ENCODE results near the gene CHRNE. TPM values are rescaled to one million over a fixed set of nuclear protein-coding genes. Genes with fewer than 3 reads are reported as not detected.

CHRNE gene
- polyA plus RNA-seq (ENCODE audit: insufficient read length) = 3.3 TPM

DNA sequence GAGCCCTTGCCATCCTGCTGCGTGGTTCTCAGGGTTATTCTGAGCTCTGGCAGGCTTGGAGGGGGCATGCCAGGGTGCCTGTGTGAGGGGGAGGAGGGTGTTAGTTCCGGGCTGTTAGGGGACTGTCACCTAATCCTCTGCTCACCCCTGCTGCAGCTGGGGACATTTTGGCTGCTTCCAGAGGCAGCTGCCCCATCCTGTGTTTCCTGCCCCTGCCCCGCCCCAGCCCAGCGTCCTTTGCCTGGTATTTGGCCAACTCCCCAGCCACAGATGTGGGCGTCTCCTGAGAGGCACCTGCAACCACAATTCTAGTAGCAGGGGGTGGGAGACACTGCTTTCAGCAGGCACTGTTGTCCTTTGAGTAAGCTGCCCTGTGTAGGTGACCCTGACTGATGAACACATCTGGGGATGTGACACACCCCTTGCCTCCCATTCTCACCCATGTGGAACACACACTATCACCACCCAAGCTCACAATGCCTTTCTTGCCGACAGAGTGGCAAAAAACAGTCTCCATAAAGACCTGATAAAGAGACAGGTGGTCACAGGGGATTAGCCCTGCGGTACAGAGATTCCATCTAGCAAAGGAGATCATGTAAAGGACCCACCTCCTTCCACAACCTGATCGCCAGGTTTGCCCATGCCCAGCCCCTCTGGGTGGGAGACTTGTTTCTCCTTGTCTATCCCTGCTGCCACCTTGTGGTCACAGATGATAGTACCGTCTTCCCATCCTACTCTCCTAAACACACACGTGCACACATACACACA, at the start of gene CHRNE:
Gene CHRNE (minus strand): TSS at position 48 of the 768 bp plus-strand sequence. CDS start 35 bp downstream, at position 13.
- DNase-seq = peak; percentile 80

DNA sequence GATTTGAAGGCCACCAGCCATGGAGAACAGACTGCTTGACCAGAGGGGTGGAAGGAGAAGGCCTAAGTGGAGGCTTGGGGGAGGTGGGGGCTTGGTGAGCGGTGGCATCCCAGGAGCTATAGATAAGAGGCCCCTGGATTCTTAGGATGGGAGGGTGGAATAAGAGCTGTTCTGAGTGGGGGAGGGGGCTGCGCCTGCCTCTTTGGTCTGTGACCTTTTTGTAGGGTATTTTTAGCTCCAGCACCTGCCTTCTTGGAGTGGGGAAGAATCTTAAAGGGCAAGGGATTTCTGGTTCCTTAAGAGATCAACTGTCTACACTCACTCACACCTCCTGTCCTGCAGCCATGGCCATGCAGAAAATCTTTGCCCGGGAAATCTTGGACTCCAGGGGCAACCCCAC, 48.6 kb upstream of the CHRNE start:
- DNase-seq = no peak

DNA sequence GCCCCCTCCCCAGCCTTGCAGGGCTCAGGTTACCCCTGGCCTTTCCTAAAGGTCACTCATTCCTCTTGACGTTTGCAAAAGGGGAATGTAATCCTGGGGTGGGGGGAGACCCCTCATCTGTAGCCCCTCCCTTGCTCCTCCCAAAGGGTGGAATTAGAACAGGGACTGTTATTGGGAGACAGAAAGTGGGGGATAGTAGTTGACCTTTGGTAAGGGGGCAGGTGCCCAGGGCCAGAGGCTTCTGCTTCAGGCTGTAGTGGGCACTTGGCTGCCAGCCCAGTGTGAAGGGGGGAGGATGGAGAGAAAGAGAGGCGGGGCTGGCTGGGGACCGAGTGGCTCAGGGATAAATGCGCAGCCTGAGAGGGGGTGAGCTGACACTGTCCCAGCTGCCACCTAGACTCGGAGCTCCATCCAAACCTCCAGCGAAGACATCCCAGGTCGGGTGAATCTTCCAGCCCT, 47.9 kb upstream of the CHRNE start, which contains the start of gene ENO3:
Gene ENO3 (plus strand): TSS at position 374 of the 459 bp plus-strand sequence. CDS start 711 bp downstream, outside the sequence.
- DNase-seq = no peak

DNA sequence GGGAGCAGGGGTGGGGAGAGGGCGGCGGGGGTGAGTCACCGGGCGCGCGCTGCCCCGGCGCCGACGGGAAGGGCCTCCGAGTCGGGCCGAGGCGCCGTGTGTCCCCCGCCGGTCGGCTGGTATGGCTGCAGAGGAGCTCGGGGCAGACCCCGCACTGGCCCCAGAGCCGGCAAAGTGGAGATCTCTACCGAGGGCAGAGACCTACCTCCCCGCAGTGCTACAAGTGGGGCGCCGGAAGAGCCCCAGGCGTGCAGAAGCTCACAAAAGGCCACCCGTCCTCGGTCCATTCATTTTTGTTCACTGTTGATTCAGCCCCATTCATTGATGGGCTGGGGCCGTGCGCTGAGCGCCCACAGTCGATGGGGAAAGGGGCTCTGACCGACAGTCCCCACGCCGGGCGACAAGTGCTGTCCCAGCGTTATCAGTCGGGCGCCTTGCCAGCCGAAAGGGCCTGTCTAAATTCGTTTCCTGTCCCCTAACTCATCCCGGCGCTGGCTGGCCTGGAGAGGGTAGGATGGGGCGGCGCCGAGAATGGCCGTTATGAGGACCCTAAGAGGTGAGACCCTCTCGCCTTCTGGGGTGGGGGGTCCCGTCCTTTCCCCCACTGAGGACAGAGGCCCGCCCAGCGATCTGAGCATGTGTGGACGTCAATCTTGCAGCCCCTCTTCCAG, 47.3 kb upstream of the CHRNE start:
- no peak for DNase-seq

DNA sequence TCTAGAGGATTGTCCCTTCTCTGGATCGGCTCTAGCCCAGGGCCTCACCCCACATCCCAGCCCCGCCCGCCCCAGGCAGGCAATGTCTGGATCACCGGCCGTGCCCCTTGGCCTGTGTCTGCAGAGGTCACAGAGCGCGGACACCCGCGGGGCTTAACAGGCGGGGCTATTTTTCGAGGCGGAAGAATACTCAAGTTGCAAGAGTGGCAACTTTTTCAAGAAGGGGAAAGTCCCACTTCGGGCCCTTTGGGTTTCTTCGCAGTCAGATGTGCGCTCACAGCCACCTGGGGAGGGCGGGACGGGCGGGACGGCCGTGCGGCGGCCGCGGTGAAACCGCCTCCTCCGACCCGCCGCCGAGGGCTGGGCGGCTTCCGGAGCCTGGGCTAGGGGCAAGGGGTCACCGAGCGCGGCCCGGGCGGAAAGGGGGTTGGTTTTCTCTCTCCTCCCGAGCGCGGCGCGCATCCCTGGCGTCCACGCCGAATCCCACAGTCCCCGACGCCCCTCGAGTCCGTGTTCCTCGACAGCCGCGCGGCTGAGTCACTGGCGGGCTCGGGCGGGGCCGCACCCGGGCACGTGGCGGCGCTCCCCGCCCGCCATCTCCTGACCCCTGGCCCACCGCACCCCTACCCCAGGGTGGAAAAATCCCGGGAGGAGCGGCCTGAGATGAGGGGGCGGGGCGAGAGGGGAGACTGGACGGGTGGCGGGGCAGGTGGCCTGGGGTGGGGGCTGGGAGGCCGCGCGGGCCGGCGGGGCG, 46.6 kb upstream of the CHRNE start:
- peak; percentile 64 for DNase-seq

DNA sequence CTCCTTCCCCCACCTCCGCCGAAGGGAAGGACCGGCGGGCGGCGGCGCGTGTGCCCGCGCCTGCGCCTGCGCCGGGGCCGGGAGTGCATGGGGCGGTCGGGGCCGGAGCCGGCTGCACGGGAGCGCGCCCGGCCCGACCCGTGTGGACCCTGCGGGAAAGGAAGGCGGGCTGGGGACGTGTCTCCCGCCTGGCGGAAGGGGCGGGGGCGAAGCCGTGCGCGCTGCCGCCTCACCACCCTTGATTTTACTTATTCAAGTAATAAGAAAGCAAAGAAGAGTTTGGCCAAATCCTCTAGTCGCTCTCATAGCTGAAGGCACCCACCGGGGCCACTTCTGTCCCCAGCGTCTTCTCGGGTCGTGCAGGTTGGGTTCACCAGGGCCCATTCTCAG, 46.0 kb upstream of the CHRNE start:
- DNase-seq = peak; percentile 93

DNA sequence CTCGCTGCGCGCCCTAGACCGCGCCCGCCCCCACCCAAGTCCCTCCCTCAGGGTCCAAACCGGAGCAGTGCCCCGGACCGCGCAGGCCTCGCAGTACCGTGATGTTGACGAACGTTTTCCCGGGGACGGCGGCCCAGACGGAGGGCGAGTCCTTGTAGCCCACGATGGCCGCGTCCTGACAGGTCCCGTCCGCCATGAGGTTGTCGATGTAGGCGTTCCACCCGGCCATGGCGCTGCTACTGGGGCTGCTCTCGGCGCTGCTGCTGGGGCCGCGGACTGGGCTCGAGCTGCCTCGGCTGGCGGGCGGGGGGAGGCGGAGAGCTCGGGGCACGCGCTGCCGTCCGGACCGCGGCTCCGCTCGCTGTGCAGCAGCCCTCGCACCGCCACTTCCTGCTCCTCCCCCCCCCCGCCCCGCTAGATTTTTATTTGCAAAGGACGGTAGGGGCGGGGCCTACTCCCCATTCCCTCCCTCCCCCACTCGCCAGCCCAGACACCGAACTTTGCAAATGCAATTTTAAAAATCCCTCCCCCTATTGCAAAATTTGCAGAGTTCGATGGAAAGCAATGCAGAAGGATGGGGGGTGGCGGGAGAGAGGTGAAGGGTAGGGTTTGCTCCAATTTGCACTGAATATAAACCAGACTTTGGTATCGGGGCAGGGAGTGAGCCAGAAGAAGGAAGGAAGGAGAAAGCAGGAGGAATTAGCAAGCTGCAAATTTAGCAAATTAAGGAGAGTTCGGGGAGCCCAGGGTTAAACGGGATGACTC, 45.5 kb upstream of the CHRNE start, which contains the start of gene PFN1:
Gene PFN1 (minus strand): TSS at position 365 of the 765 bp plus-strand sequence. CDS start 136 bp downstream, at position 229.
- DNase-seq = peak; percentile 93

DNA sequence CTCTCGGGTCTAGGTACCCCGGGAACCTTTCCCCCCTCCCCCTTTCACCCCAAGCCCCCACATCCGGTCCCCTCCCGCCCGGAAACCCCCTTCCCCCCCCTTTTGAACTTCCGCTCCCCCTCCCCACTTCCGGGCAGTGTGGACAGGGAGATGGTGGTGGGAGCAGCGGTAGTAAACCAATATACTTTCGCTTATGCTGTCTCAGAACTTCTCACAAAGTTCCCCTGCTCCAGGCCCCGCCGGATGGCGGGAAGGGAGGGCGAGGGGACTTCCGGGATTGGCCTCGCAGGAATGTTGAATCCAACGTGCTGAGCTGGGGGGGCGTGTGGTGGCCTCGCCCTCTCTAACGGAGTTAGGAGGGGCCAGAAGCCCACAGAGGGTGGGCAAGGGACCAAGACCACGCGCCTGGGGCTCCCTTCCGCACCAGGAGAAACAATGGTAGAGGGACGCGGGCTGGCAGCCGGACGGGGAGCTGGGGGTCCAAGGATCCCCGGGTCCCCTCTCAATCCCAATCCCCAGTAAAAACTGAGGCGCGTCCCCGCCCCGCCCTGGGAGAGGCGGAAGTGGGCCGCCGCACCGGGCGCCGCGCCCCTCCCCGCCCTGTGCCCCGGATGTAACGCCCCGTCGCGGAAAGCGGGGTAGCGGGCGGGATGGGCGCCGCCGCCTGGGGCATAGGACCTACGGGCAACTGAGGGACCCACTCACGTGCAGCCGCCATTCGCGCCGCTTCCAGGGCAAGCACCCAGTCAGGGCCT, 44.7 kb upstream of the CHRNE start:
- DNase-seq = peak; percentile 66

DNA sequence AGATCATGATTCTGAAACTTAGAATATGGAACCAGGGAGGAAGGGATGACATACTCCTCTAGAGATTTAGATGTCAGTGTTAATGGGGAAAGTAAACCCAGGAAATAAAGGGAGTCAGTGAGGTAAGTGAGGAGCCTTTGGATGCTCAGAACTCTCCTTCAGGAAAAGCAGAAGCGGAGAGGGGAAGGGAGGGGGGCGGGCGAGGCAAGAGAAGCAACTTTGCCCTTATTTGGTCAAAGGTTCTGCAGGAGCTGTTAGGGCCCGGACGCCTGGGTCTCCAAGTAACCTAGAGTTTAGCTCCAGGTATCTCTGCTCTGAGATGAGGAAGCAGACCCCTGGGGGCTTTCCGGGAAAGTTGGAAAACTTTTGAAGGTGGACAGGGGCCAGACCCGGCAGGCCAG, 44.1 kb upstream of the CHRNE start:
- no peak for DNase-seq

DNA sequence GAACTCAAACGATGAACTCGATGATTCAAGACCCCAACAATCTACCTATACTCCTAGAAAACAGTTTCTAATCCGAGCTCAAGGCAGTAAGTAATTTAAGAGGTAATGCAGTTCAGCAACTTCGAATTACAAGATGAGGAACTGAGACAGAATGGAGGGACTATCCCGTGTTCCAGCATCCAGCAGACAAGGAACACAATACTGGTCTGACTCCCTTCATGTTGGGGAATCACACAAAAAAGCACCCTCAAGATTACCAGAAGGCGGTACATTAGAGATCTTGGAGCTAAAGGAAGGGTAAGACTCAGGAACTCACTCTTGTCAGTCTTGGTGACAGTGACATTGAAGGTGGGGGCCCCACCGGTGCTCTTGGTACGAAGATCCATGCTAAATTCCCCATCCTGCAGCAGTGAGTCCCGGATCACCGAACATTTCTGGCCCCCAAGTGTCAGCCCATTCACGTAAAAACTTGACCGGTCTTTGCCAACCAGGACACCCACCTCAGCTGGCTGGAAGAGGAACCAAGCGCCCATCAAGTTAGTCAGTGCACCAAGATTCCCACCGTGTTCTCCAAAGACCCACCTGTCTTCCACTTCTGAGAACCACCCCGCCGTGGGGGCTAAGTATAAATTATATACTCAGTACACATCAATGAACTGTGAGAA, 43.5 kb upstream of the CHRNE start:
- DNase-seq = no peak

DNA sequence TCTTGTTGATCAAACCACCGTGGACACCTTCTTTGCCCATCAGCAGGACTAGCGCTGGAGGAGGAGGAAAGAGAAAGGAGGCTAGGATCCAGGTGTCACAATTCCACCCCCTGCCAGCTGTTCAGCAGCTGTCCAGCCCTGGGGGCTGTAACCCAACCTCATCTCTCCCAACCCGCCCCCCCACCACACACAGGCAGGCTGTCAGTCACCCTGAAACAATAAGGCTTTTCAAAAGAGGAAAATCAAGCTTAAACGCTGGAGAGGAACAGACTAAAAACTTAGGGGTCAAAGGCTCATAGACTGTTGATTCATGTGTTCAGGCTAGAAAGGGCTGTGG, 43.0 kb upstream of the CHRNE start:
- DNase-seq = no peak

DNA sequence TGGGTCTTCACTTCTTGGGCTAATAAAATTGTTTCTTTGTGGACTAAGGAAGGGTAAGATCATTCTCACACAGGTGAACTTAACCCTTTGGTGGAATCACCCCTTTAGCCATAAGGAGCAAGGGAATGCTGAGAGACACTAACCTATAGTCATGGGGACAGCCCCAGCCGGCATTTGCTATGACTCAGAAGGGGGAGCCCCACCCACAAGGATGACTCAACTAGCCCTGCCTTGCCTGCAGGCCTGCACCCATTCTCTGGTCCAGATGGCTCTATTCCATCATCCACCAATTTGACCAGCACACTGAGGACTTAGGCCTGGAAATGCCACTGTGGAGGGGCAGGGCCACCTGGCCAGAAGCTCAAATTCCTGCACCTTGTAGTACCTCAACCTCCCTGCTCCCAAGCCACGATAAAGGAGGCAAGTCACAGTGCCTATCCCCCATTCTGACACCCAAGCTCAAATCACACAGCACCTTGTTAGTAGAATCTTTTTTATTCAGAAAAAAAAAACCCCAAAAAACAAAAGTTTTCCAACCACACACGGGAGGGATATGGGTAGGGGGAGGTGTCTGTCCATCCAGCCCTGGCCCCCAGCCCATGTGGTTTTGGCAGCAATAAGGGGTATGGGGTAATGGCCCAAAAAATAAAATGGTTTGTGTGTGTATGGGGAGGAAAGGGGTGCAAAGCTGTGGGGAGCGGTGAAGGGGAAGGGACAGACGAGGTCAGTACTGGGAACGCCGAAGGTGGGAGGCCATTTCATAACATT, 42.5 kb upstream of the CHRNE start:
- no peak for DNase-seq

DNA sequence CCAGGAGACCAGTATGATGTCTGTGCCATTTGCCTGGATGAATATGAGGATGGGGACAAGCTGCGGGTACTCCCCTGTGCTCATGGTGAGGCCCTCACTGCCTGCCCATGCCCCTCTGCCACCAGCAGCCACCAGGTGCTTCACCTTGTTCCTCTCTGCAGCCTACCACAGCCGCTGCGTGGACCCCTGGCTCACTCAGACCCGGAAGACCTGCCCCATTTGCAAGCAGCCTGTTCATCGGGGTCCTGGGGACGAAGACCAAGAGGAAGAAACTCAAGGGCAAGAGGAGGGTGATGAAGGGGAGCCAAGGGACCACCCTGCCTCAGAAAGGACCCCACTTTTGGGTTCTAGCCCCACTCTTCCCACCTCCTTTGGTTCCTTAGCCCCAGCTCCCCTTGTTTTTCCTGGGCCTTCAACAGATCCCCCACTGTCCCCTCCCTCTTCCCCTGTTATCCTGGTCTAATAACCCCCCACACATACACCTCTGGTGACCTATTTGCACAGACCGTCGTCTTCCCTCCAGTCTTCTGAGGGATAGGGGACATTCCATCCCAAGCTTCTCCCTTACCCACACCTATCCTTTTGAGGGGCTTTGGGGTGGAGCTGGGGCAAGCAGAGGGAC, 41.8 kb upstream of the CHRNE start:
- DNase-seq = no peak

DNA sequence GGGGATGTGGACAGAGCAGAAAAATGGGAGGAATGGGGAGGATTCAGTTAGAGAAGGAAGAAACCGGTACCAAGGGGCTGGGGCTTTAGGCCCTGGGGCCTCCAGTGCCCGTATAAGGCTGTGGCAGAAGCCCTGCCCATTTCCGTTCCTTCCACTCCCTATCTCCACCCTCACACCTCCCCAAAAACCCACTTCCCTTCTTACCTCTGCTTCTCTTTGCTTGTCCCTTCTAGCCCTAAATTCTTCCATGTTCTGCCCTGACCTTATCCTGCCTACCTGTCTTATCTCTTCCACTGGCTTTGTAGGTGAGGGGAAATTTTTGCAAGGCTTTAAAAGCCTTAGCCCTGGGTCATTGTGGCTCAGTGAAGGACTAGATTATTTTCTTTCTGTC, 41.3 kb upstream of the CHRNE start:
- DNase-seq = no peak

DNA sequence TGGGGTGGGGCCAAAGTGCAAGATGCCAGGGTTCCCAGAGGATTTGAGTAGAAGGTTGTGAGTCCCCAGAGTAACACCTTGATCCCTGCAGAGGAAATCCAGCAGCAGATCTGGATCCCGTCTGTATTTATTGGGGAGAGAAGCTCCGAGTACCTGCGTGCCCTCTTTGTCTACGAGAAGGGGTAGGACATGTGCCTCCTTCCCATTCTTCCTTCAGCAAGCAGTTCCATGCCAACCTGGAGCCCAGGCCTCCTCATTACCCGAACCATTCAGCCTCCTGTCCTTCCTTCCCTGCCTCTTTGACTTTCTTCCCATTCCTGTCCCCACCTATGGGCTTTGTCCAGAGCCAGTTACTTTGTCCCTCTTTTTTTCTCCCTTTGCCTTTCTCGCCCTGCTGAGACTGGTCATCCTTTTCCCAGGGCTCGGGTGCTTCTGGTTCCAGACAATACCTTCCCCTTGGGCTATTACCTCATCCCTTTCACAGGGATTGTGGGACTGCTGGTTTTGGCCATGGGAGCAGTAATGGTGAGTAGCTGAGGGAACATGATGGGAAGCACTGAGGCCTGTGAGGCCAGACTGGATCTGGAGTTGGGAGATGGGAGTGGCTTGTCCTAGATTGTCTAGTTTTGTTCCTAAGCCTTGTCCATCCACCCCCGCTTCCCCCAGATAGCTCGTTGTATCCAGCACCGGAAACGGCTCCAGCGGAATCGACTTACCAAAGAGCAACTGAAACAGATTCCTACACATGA, 40.0 kb upstream of the CHRNE start:
- DNase-seq = no peak

DNA sequence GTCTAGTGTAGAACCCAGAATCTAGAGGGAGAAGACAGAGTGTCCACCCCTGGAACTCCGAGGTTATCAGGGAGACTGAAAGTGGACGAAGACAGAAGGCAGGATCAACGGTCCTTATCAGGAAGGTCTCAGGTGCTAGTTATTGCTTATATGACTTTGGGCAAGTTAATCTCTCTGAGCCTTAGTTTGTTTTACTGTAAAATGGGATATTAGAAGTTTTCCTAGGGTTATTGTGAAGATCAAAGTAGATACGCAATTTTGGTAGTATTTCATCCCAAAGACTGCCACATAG, 38.4 kb upstream of the CHRNE start:
- DNase-seq = no peak

DNA sequence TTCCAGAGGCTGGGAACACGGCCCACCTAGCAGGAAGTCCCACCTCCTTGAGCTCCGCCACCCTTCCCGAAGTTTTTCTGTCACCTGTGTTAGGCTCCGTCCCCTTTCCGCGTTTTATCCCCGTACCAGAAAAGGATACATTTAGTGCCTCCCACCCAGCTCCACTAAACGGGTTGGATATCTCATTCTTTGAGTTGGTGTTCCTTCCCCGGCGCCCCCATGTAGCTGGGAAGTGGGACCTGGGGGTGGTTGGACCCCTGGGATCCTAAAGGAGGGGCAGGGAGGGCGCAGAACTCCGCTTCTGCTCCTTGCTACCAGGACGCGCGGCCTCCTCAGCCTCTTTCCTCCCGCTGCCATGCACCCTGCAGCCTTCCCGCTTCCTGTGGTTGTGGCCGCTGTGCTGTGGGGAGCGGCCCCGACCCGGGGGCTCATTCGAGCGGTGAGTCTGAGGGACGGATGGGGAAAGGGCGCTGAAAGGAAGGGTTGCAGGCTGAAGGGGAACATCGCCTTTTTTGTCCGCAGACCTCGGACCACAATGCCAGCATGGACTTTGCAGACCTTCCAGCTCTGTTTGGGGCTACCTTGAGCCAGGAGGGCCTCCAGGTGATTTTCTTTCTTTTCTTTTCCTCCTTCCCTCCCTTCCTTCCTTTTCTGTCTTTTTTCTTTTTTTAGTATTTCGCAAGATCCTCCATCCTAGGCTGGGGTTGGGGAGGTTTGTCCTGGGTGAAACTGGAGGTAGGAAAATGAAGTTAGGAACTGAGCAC, 37.8 kb upstream of the CHRNE start:
- no peak for DNase-seq

DNA sequence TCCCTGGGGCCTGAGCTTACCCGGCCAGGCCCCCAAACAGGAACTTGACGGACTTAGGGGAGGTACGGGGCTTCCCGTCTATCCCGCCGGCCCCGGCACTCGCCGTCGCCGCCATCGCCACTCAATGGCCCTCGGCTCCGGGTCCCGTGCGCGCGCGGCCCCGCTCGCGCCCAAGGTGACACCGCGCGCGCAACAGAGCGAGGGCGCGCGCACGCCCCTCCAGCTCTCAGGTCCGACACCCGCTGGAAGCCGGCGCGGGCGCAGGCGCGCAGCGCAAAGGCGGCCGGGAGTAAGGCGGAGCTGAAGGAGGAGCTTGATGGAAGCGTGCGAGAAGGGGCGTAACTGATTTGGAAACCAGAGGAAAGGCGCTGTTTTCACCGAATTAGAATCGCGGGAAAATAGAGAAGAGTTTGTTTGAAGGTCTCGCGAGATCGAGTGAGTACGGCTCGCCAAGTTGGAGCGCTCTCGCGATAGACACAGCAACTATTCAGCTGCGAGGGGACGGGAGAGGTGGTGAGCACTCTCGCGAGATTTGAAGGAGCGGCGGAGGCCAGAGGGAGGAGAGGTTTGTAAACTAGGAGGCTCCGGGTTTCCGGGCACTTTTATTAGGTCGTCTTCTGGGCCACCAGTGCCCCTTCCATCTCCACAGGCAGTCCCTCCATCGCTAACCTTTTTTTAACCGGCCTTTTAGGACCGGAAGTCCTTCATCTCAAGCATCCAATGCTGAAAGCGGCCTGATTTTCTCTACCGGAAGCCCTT, 37.1 kb upstream of the CHRNE start, which contains the start of the genes RNF167 and SLC25A11:
Gene RNF167 (plus strand): TSS at position 473 of the 759 bp plus-strand sequence. CDS start 642 bp downstream, outside the sequence.
Gene SLC25A11 (minus strand): TSS at position 251 of the 759 bp plus-strand sequence. CDS start 136 bp downstream, at position 115.
- DNase-seq = peak; percentile 99
